Spinal cord (tissue), 10 donors: ENCODE data around the gene ITLN1. TPM values are rescaled to one million over a fixed set of nuclear protein-coding genes. Genes with fewer than 3 reads are reported as not detected.
"Not testable (repeated sequence)": the region's sequence is repeated elsewhere in the genome, so short reads cannot be mapped to it uniquely, and the experiment has no call there.

Experiments used
- DNase-seq, 6 donors: peaks; one replicate each; pipeline versions ENCODE4 v3.0.0 to v3.0.0-alpha.2; 2013 to 2015; ENCODE audit warnings: low spot score in 6 of 6, low read depth in 4 of 6
- H3K27ac ChIP-seq: one replicate; pipeline ENCODE4 v1.5.1; 2013; ENCODE audit warnings: low read depth, low read length, control low read depth
- H3K27me3 ChIP-seq: one replicate; pipeline ENCODE4 v1.6.1; 2013; ENCODE audit warnings: low read length; ENCODE audit not compliant: control insufficient read depth, insufficient read depth
- H3K36me3 ChIP-seq: one replicate; pipeline ENCODE4 v1.6.1; 2013; ENCODE audit warnings: low read length; ENCODE audit not compliant: control insufficient read depth, insufficient read depth
- H3K4me1 ChIP-seq: one replicate; pipeline ENCODE4 v1.6.1; 2013; ENCODE audit warnings: low read length; ENCODE audit not compliant: control insufficient read depth, insufficient read depth
- H3K4me3 ChIP-seq: one replicate; pipeline ENCODE4 v1.5.1; 2013; ENCODE audit warnings: low read depth, low read length, control low read depth
- H3K9me3 ChIP-seq: one replicate; pipeline ENCODE4 v1.6.1; 2013; ENCODE audit warnings: low read length; ENCODE audit not compliant: control insufficient read depth, insufficient read depth
- WGBS: methylation state at CpG from one replicate; pipeline ENCODE4 v1.1.5; 2013; ENCODE audit warnings: missing lambda C conversion rate; ENCODE audit not compliant: insufficient coverage; 5-methylcytosine and 5-hydroxymethylcytosine counted together
- long read RNA-seq, 4 donors: transcript quantifications; one replicate each; lab custom pipeline, GENCODE V29; 2026
- polyA plus RNA-seq, 2 donors: library from polyadenylated mRNA; unstranded; fragments of 120-200 nt; gene quantifications; one replicate each; pipeline ENCODE4 v1.2.1, GENCODE V29; 2013; ENCODE audit not compliant: insufficient read length in 2 of 2
- total RNA-seq, 2 donors: library from RNA; depleted of rRNA in 1 of 2; stranded (reverse); fragments of 120-200 nt in 1 of 2; fragments of >200 nt in 1 of 2; gene quantifications; one replicate each; pipeline versions ENCODE4 v1.2.3 to v1.2.4, GENCODE V29; 2013 to 2014
- donor health status: healthy.

The ITLN1 gene
- 1 to 10 TPM in 1 of 2 donors, under 1 TPM in 1; 0.22 to 1.1 TPM for total RNA-seq
- not detected for polyA plus RNA-seq
- long read RNA-seq, donor 1, result 0 reads
- long read RNA-seq, donor 2, result 0 reads
- long read RNA-seq, donor 3, result 0 reads
- long read RNA-seq, donor 4, result 0 reads

GRCh38 chr1:160885042-160885441 is at the start of gene ITLN1:
TSS of gene ITLN1 (minus strand) at chr1:160885180. CDS start at chr1:160884877, 303 bp downstream.
- DNase-seq, result no peak
- Histone ChIP-seq H3K36me3 (no peaks in the 10 kb centered on the region), H3K9me3 (no peaks in the 10 kb centered on the region), H3K4me3 (no peak within 1 kb of the TSS), H3K27ac (no peak within 1 kb of the TSS), H3K27me3 (no peaks in the 10 kb centered on the region), H3K4me1 (no peaks in the 10 kb centered on the region)
- WGBS, result no CpG with 5 or more reads among the region's 5 CpGs

DNA sequence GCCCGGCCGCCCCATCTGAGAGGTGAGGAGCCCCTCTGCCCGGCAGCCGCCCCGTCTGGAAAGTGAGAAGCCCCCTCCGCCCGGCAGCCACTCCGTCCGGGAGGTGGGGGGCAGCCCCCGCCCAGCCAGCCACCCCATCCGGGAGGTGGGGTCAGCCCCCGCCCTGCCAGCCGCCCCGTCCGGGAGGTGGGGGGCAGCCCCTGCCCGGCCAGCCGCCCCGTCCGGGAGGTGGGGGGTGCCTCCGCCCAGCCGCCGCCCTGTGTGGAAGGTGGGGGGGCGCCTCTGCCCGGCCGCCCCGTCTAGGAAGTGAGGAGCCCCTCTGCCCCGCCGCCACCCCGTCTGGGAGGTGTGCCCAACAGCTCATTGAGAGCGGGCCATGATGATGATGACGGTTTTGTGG is 48.3 kb upstream of the ITLN1 start:
- H3K27ac ChIP-seq, DNase-seq, H3K27me3 ChIP-seq, H3K4me3 ChIP-seq, H3K9me3 ChIP-seq, H3K4me1 ChIP-seq, H3K36me3 ChIP-seq: not testable (repeated sequence)
- 98% methylated on average over 28 of the region's 31 CpGs for WGBS

- Histone ChIP-seq H3K9me3 (peaks cover 2% of the 10 kb centered on the region), H3K4me1 (no peaks in the 10 kb centered on the region), H3K27me3 (no peaks in the 10 kb centered on the region), H3K4me3 (no peak overlapping the region), H3K36me3 (no peaks in the 10 kb centered on the region), H3K27ac (no peak overlapping the region)
- DNase-seq, result peak in 1 of 6 donors; percentile 6
- 71% methylated on average over 5 of the region's 5 CpGs for WGBS
Observed at GRCh38 chr1:160925652-160926244, 40.8 kb upstream of the ITLN1 start.

GRCh38 chr1:160924791-160925651 is 40.0 kb upstream of the ITLN1 start:
- H3K9me3 ChIP-seq, result peaks cover 2% of the 10 kb centered on the region
- WGBS, result 100% methylated on average over 1 of the region's 7 CpGs
- no peaks in the 10 kb centered on the region for H3K4me1 ChIP-seq
- H3K4me3 ChIP-seq, result no peak overlapping the region
- DNase-seq, result no peak
- no peaks in the 10 kb centered on the region for H3K36me3 ChIP-seq
- no peak overlapping the region for H3K27ac ChIP-seq
- H3K27me3 ChIP-seq, result no peaks in the 10 kb centered on the region

DNA sequence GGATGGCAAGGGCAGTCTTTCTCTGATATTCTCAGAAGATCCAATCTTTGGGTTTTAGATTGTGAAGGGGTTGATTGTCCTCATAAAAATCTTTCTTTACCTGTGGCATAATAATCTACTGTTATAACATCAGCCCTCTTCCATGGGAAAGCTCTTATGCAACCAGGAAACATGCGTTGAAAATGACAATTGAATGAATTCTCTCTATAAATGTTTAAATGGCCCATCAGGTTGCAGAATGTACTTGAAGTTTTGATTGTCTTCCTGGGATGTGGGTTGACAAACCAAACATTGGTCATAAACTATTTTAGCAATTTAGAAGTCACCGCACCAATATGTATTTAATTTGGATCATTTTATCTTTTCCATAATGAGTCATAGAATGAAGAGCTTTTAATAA is 31.7 kb upstream of the ITLN1 start:
- Histone ChIP-seq H3K4me1 (no peaks in the 10 kb centered on the region), H3K27ac (no peak overlapping the region), H3K36me3 (no peaks in the 10 kb centered on the region), H3K27me3 (no peaks in the 10 kb centered on the region), H3K4me3 (no peak overlapping the region), H3K9me3 (no peaks in the 10 kb centered on the region)
- WGBS, result no CpG with 5 or more reads among the region's 2 CpGs
- DNase-seq, result no peak

- H3K27me3 ChIP-seq, H3K4me1 ChIP-seq, H3K27ac ChIP-seq, DNase-seq, H3K9me3 ChIP-seq, H3K4me3 ChIP-seq, H3K36me3 ChIP-seq: not testable (repeated sequence)
- WGBS, result 81% methylated on average over 4 of the region's 6 CpGs
Observed at GRCh38 chr1:160913229-160913628, 28.2 kb upstream of the ITLN1 start.

GRCh38 chr1:160911925-160912324 is 26.9 kb upstream of the ITLN1 start:
- WGBS, result 73% methylated on average over 1 of the region's 2 CpGs
- H3K27ac ChIP-seq, result no peak overlapping the region
- no peak overlapping the region for H3K4me3 ChIP-seq
- H3K9me3 ChIP-seq, result no peaks in the 10 kb centered on the region
- H3K36me3 ChIP-seq, result no peaks in the 10 kb centered on the region
- no peak for DNase-seq
- no peaks in the 10 kb centered on the region for H3K4me1 ChIP-seq
- no peaks in the 10 kb centered on the region for H3K27me3 ChIP-seq

GRCh38 chr1:160911441-160911840 is 26.5 kb upstream of the ITLN1 start:
- Histone ChIP-seq H3K4me1 (no peaks in the 10 kb centered on the region), H3K4me3 (no peak overlapping the region), H3K27me3 (no peaks in the 10 kb centered on the region), H3K36me3 (no peaks in the 10 kb centered on the region), H3K9me3 (no peaks in the 10 kb centered on the region), H3K27ac (no peak overlapping the region)
- no peak for DNase-seq
- 78% methylated on average over 5 of the region's 7 CpGs for WGBS

GRCh38 chr1:160910170-160910750 is 25.3 kb upstream of the ITLN1 start:
- 67% methylated on average over 3 of the region's 6 CpGs for WGBS
- no peak overlapping the region for H3K4me3 ChIP-seq
- H3K27ac ChIP-seq, result no peak overlapping the region
- no peaks in the 10 kb centered on the region for H3K27me3 ChIP-seq
- H3K9me3 ChIP-seq, result no peaks in the 10 kb centered on the region
- H3K36me3 ChIP-seq, result no peaks in the 10 kb centered on the region
- DNase-seq, result no peak
- H3K4me1 ChIP-seq, result no peaks in the 10 kb centered on the region
